H9 (cell line): ENCODE measurements around the gene ERC2. TPM values are rescaled to one million over a fixed set of nuclear protein-coding genes. Genes with fewer than 3 reads are reported as not detected.

Experiments
- DNase-seq: peaks from one replicate; pipeline ENCODE4 v3.0.0-alpha.2; 2017
- H2AFZ ChIP-seq: one replicate; pipeline ENCODE4 v1.6.1; 2013; ENCODE audit warnings: mild to moderate bottlenecking, low read length, control low read depth, moderate library complexity
- H2AK5ac ChIP-seq: 2 replicates; pipeline ENCODE4 v1.6.1; 2013; ENCODE audit warnings: low read length, control low read depth, mixed read lengths; ENCODE audit not compliant: insufficient read length
- H2BK120ac ChIP-seq: one replicate; pipeline ENCODE4 v1.6.1; 2013; ENCODE audit warnings: low read depth, mild to moderate bottlenecking, low read length, control low read depth, inconsistent platforms; ENCODE audit not compliant: poor library complexity, severe bottlenecking
- H2BK12ac ChIP-seq: 2 replicates; pipeline ENCODE4 v1.6.1; 2013; ENCODE audit warnings: low read length, control low read depth, mixed read lengths, low read depth; ENCODE audit not compliant: insufficient read length
- H2BK15ac ChIP-seq: 2 replicates; pipeline ENCODE4 v1.6.1; 2013; ENCODE audit warnings: low read depth, low read length, control low read depth
- H2BK20ac ChIP-seq: one replicate; pipeline ENCODE4 v1.6.1; 2013; ENCODE audit warnings: low read depth, mild to moderate bottlenecking, low read length, control low read depth, inconsistent platforms; ENCODE audit not compliant: poor library complexity, severe bottlenecking
- H2BK5ac ChIP-seq: 2 replicates; pipeline ENCODE4 v1.6.1; 2013; ENCODE audit warnings: low read length, control low read depth, mixed read lengths; ENCODE audit not compliant: insufficient read length
- H3K14ac ChIP-seq: 2 replicates; pipeline ENCODE4 v1.6.1; 2013; ENCODE audit warnings: low read length, control low read depth; ENCODE audit not compliant: insufficient read depth
- H3K18ac ChIP-seq: 2 replicates; pipeline ENCODE4 v1.6.1; 2013; ENCODE audit warnings: low read depth, mild to moderate bottlenecking, mixed read lengths, low read length, control low read depth; ENCODE audit not compliant: insufficient read length
- H3K23ac ChIP-seq: 2 replicates; pipeline ENCODE4 v1.6.1; 2013; ENCODE audit warnings: low read length, control low read depth, mixed read lengths, low read depth; ENCODE audit not compliant: insufficient read length
- H3K23me2 ChIP-seq: 2 replicates; pipeline ENCODE4 v1.6.1; 2013; ENCODE audit warnings: low read depth, mild to moderate bottlenecking, mixed read lengths, low read length, control low read depth; ENCODE audit not compliant: insufficient read length, poor library complexity, severe bottlenecking
- H3K27ac ChIP-seq: 2 replicates; pipeline ENCODE4 v1.5.1; 2013; ENCODE audit warnings: low read length, control low read depth, mixed read lengths, low read depth; ENCODE audit not compliant: insufficient read length
- H3K27me3 ChIP-seq: 2 replicates; pipeline ENCODE4 v1.6.1; 2013; ENCODE audit warnings: low read length, control low read depth, inconsistent platforms; ENCODE audit not compliant: insufficient read depth
- H3K4ac ChIP-seq: 2 replicates; pipeline ENCODE4 v1.6.1; 2013; ENCODE audit warnings: low read depth, mild to moderate bottlenecking, control low read depth, inconsistent platforms, low read length, moderate library complexity
- H3K4me1 ChIP-seq: 2 replicates; pipeline ENCODE4 v1.6.1; 2013; ENCODE audit warnings: low read length, control low read depth, inconsistent platforms; ENCODE audit not compliant: insufficient read depth
- H3K4me2 ChIP-seq: 2 replicates; pipeline ENCODE4 v1.6.1; 2013; ENCODE audit warnings: low read length, control low read depth, mixed read lengths; ENCODE audit not compliant: insufficient read length, insufficient read depth
- H3K56ac ChIP-seq: 2 replicates; pipeline ENCODE4 v1.6.1; 2013; ENCODE audit warnings: low read depth, mild to moderate bottlenecking, mixed read lengths, low read length, control low read depth; ENCODE audit not compliant: insufficient read length
- H3K79me1 ChIP-seq: 2 replicates; pipeline ENCODE4 v1.6.1; 2013; ENCODE audit warnings: low read depth, mild to moderate bottlenecking, moderate library complexity, low read length, control low read depth, inconsistent platforms; ENCODE audit not compliant: insufficient read depth, poor library complexity, severe bottlenecking
- H3K79me2 ChIP-seq: 2 replicates; pipeline ENCODE4 v1.6.1; 2013; ENCODE audit warnings: low read length, control low read depth, inconsistent platforms; ENCODE audit not compliant: insufficient read depth
- H3K9ac ChIP-seq: 2 replicates; pipeline ENCODE4 v1.6.1; 2013; ENCODE audit warnings: low read length, control low read depth, mixed read lengths; ENCODE audit not compliant: insufficient read length; ENCODE audit errors: extremely low read depth
- H3K9me3 ChIP-seq: one replicate; pipeline ENCODE4 v1.6.1; 2013; ENCODE audit warnings: low read depth, low read length, inconsistent platforms; ENCODE audit not compliant: control insufficient read depth
- H3T11ph ChIP-seq: one replicate; pipeline ENCODE4 v1.6.1; 2013; ENCODE audit warnings: mild to moderate bottlenecking, low read length, control low read depth, inconsistent platforms
- H4K20me1 ChIP-seq: one replicate; pipeline ENCODE4 v1.6.1; 2013; ENCODE audit not compliant: control insufficient read depth, insufficient read length, insufficient read depth
- H4K5ac ChIP-seq: 2 replicates; pipeline ENCODE4 v1.6.1; 2013; ENCODE audit warnings: low read depth, mild to moderate bottlenecking, mixed read lengths, low read length, control low read depth; ENCODE audit not compliant: insufficient read length
- H4K8ac ChIP-seq: replicated peaks from 2 replicates; pipeline ENCODE4 v1.6.1; 2013; ENCODE audit warnings: low read length, control low read depth, mixed read lengths, low read depth; ENCODE audit not compliant: insufficient read length
- H4K91ac ChIP-seq: 2 replicates; pipeline ENCODE4 v1.6.1; 2013; ENCODE audit warnings: low read depth, mild to moderate bottlenecking, moderate library complexity, mixed read lengths, low read length, control low read depth; ENCODE audit not compliant: insufficient read length
- H3K27ac Mint-ChIP-seq, 3 experiments: 2 replicates in 2 of 3; 3 replicates in 1 of 3; pipeline ENCODE4 v1.8.0; 2020 to 2021; ENCODE audit warnings: mixed read lengths in 3 of 3, mild to moderate bottlenecking in 1 of 3, moderate library complexity in 1 of 3
- H3K27me3 Mint-ChIP-seq: 2 replicates; pipeline ENCODE4 v1.8.0; 2021; ENCODE audit warnings: low read depth, mild to moderate bottlenecking, moderate library complexity, mixed read lengths
- H3K36me3 Mint-ChIP-seq, 3 experiments: 2 replicates in 2 of 3; 3 replicates in 1 of 3; pipeline ENCODE4 v1.8.0; 2020 to 2021; ENCODE audit warnings: low read depth in 3 of 3, mixed read lengths in 3 of 3; ENCODE audit not compliant: insufficient read depth in 1 of 3
- H3K4me1 Mint-ChIP-seq, 2 experiments: 2 replicates each; pipeline ENCODE4 v1.8.0; 2020; ENCODE audit warnings: mixed read lengths in 2 of 2
- H3K4me3 Mint-ChIP-seq, 2 experiments: 2 replicates in 1 of 2; 3 replicates in 1 of 2; pipeline ENCODE4 v1.8.0; 2020 to 2021; ENCODE audit warnings: mild to moderate bottlenecking in 2 of 2, mixed read lengths in 2 of 2, moderate library complexity in 1 of 2
- H3K9me3 Mint-ChIP-seq, 2 experiments: 2 replicates in 1 of 2; 3 replicates in 1 of 2; pipeline ENCODE4 v1.8.0; 2020; ENCODE audit warnings: mild to moderate bottlenecking in 2 of 2, mixed read lengths in 2 of 2, moderate library complexity in 1 of 2
- CTCF ChIP-seq: fragments of 200-600 bp; sonication (generic); conservative IDR thresholded peaks from 3 replicates; pipeline ENCODE4 v1.8.0; 2021; ENCODE audit warnings: antibody characterized with exemption, mild to moderate bottlenecking
- WGBS: extraction: QIAGEN DNeasy Blood & Tissue Kit; methylation state at CpG from one replicate; pipeline ENCODE4 v1.1.7; 2013; ENCODE audit warnings: missing lambda C conversion rate, low lambda C conversion rate, mixed read lengths; ENCODE audit not compliant: insufficient read length; ENCODE audit errors: extremely low coverage; 5-methylcytosine and 5-hydroxymethylcytosine counted together
- total RNA-seq: library from RNA; stranded (reverse); gene quantifications from 2 replicates; pipeline ENCODE4 v1.2.1, GENCODE V29; 2021

The ERC2 gene
- total RNA-seq, 1 experiment from 2014 or later = 15.4 TPM

GRCh38 chr3:55792009-55792408 is 676.3 kb downstream of the ERC2 start:
- no peak overlapping the region for H4K5ac ChIP-seq
- no peak overlapping the region for H3K14ac ChIP-seq
- H4K91ac ChIP-seq = no peak overlapping the region
- no peak overlapping the region for H2BK20ac ChIP-seq
- no peak overlapping the region for H2AFZ ChIP-seq
- no peak overlapping the region for H3T11ph ChIP-seq
- WGBS = no CpG with 5 or more reads among the region's 1 CpG
- H3K56ac ChIP-seq = no peak overlapping the region
- no peaks in the 10 kb centered on the region for H3K23me2 ChIP-seq
- no peaks in the 10 kb centered on the region for H4K20me1 ChIP-seq
- H3K79me1 ChIP-seq = no peaks in the 10 kb centered on the region
- no peaks in the 10 kb centered on the region for H3K4me1 ChIP-seq
- H3K36me3 Mint-ChIP-seq = no peaks in the 10 kb centered on the region
- no peaks in the 10 kb centered on the region for H3K9me3 Mint-ChIP-seq
- no peak overlapping the region for H3K4me2 ChIP-seq
- no peak overlapping the region for H3K18ac ChIP-seq
- H4K8ac ChIP-seq = no peak overlapping the region
- no peak overlapping the region for H2BK15ac ChIP-seq
- no peak overlapping the region for H3K23ac ChIP-seq
- no peak overlapping the region for H3K27ac ChIP-seq
- TF ChIP-seq CTCF = no peak
- no peak overlapping the region for H3K4ac ChIP-seq
- H3K9ac ChIP-seq = no peak overlapping the region
- H2BK12ac ChIP-seq = no peak overlapping the region
- H3K9me3 ChIP-seq = no peaks in the 10 kb centered on the region
- H3K4me3 Mint-ChIP-seq = no peak overlapping the region
- no peak overlapping the region for H2BK5ac ChIP-seq
- no peaks in the 10 kb centered on the region for H3K79me2 ChIP-seq
- no peak overlapping the region for H2AK5ac ChIP-seq
- no peak for DNase-seq
- H3K27ac Mint-ChIP-seq = no peak overlapping the region
- no peak overlapping the region for H2BK120ac ChIP-seq
- H3K4me1 Mint-ChIP-seq = 0 out of 4 replicates have a peak, but pooled peaks cover 0 to 2% of the 10 kb centered on the region in 2 experiments
- no peaks in the 10 kb centered on the region for H3K27me3 Mint-ChIP-seq
- H3K27me3 ChIP-seq = no peaks in the 10 kb centered on the region
